ENCODE results near the gene CCSER1. TPM values are rescaled to one million over a fixed set of nuclear protein-coding genes. Genes with fewer than 3 reads are reported as not detected.

The CCSER1 gene
- total RNA-seq, 1 experiment from 2014 or later, result 5.9 TPM

GRCh38 chr4:91268913-91269312 lies 1141.7 kb downstream of the CCSER1 start:
- H3K27ac ChIP-seq, result no peak overlapping the region
- no peaks in the 10 kb centered on the region for H4K20me1 ChIP-seq (ENCODE audit: insufficient read depth)
- no peaks in the 10 kb centered on the region for H3K9me3 ChIP-seq (ENCODE audit: insufficient read depth, low read depth)
- no peak overlapping the region for H3K4me2 ChIP-seq
- intact Hi-C loops (cut with micrococcal nuclease; ENCODE audit: unreplicated experiment), result no loop called here
- no peak overlapping the region for H3K4me3 ChIP-seq
- TF ChIP-seq, protein P1, sequence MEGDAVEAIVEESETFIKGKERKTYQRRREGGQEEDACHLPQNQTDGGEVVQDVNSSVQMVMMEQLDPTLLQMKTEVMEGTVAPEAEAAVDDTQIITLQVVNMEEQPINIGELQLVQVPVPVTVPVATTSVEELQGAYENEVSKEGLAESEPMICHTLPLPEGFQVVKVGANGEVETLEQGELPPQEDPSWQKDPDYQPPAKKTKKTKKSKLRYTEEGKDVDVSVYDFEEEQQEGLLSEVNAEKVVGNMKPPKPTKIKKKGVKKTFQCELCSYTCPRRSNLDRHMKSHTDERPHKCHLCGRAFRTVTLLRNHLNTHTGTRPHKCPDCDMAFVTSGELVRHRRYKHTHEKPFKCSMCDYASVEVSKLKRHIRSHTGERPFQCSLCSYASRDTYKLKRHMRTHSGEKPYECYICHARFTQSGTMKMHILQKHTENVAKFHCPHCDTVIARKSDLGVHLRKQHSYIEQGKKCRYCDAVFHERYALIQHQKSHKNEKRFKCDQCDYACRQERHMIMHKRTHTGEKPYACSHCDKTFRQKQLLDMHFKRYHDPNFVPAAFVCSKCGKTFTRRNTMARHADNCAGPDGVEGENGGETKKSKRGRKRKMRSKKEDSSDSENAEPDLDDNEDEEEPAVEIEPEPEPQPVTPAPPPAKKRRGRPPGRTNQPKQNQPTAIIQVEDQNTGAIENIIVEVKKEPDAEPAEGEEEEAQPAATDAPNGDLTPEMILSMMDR (conservative IDR thresholded peaks at IDR 0.05), result no peak
- no peak for TF ChIP-seq EZH2 (IDR thresholded peaks at IDR 0.05; ENCODE audit: low read depth)
- POLR2A ChIA-PET (ENCODE audit: unreplicated experiment), result no interaction called here
- H3F3A ChIP-seq (ENCODE audit: insufficient read depth, low read depth), result no peaks in the 10 kb centered on the region
- H3K27me3 ChIP-seq (ENCODE audit: insufficient read depth, low read depth), result no peaks in the 10 kb centered on the region
- H3K4me1 ChIP-seq (replicated peaks; ENCODE audit: insufficient read depth), result no peaks in the 10 kb centered on the region
- no peaks in the 10 kb centered on the region for H3K36me3 ChIP-seq (ENCODE audit: low read depth)
- CTCF ChIA-PET, result no interaction called here
- no peaks in the 10 kb centered on the region for H3K9me2 ChIP-seq (ENCODE audit: insufficient read depth)
- H3K79me2 ChIP-seq (ENCODE audit: low read depth), result no peaks in the 10 kb centered on the region
- no TSS peak for BruUV-seq (replicated peaks)
- H2AFZ ChIP-seq, result no peak overlapping the region
- no peak for DNase-seq

- CTCF ChIA-PET, result no interaction called here
- Histone ChIP-seq H3K4me3 (no peak overlapping the region), H3K36me3 (ENCODE audit: low read depth) (no peaks in the 10 kb centered on the region), H3K4me1 (replicated peaks; ENCODE audit: insufficient read depth) (no peaks in the 10 kb centered on the region), H3K27ac (no peak overlapping the region), H3K27me3 (ENCODE audit: insufficient read depth, low read depth) (no peaks in the 10 kb centered on the region), H3K4me2 (no peak overlapping the region), H3K9me3 (ENCODE audit: insufficient read depth, low read depth) (no peaks in the 10 kb centered on the region), H3F3A (ENCODE audit: insufficient read depth, low read depth) (no peaks in the 10 kb centered on the region), H2AFZ (no peak overlapping the region), H3K9me2 (ENCODE audit: insufficient read depth) (no peaks in the 10 kb centered on the region), H4K20me1 (ENCODE audit: insufficient read depth) (no peaks in the 10 kb centered on the region), H3K79me2 (ENCODE audit: low read depth) (no peaks in the 10 kb centered on the region)
- BruUV-seq (replicated peaks), result no TSS peak
- no peak for DNase-seq
- no peak for TF ChIP-seq EZH2 (IDR thresholded peaks at IDR 0.05; ENCODE audit: low read depth)
- TF ChIP-seq, protein P1 (conservative IDR thresholded peaks at IDR 0.05), result no peak
- intact Hi-C loops (cut with micrococcal nuclease; ENCODE audit: unreplicated experiment), result no loop called here
- POLR2A ChIA-PET (ENCODE audit: unreplicated experiment), result no interaction called here
Observed at GRCh38 chr4:91279899-91280298, 1152.7 kb downstream of the CCSER1 start.

- ChIA-PET CTCF (no interaction called here), POLR2A (ENCODE audit: unreplicated experiment) (no interaction called here)
- H4K20me1 ChIP-seq (ENCODE audit: insufficient read depth), result no peaks in the 10 kb centered on the region
- H2AFZ ChIP-seq, result no peak overlapping the region
- no peak overlapping the region for H3K4me3 ChIP-seq
- no peaks in the 10 kb centered on the region for H3K27me3 ChIP-seq (ENCODE audit: insufficient read depth, low read depth)
- no peak overlapping the region for H3K4me2 ChIP-seq
- no peak overlapping the region for H3K27ac ChIP-seq
- no peaks in the 10 kb centered on the region for H3K9me3 ChIP-seq (ENCODE audit: insufficient read depth, low read depth)
- intact Hi-C loops (cut with micrococcal nuclease; ENCODE audit: unreplicated experiment), result no loop called here
- no TSS peak for BruUV-seq (replicated peaks)
- no peak for TF ChIP-seq EZH2 (IDR thresholded peaks at IDR 0.05; ENCODE audit: low read depth)
- TF ChIP-seq, protein P1 (conservative IDR thresholded peaks at IDR 0.05), result no peak
- no peaks in the 10 kb centered on the region for H3K79me2 ChIP-seq (ENCODE audit: low read depth)
- no peaks in the 10 kb centered on the region for H3F3A ChIP-seq (ENCODE audit: insufficient read depth, low read depth)
- no peak for DNase-seq
- no peaks in the 10 kb centered on the region for H3K36me3 ChIP-seq (ENCODE audit: low read depth)
- H3K9me2 ChIP-seq (ENCODE audit: insufficient read depth), result no peaks in the 10 kb centered on the region
- H3K4me1 ChIP-seq (replicated peaks; ENCODE audit: insufficient read depth), result no peaks in the 10 kb centered on the region
Observed at GRCh38 chr4:91280551-91281290, 1153.5 kb downstream of the CCSER1 start.

Data from PC-9 (cell line).